ENCODE data around the gene OTC.

The OTC gene

GRCh38 chrX:38357747-38358673 is 5.6 kb downstream of the OTC start:
- DNase-seq (ENCODE audit: low read depth in 1 of 2, low spot score in 1 of 2): no peak

GRCh38 chrX:38363046-38363445 is 10.6 kb downstream of the OTC start:
- no peak for DNase-seq (ENCODE audit: low read depth in 1 of 2, low spot score in 1 of 2)

GRCh38 chrX:38365954-38366353 is 13.6 kb downstream of the OTC start:
- no peak for DNase-seq (ENCODE audit: low read depth in 1 of 2, low spot score in 1 of 2)

GRCh38 chrX:38368774-38369173 is 16.4 kb downstream of the OTC start:
- DNase-seq (ENCODE audit: low read depth in 1 of 2, low spot score in 1 of 2): no peak

DNA sequence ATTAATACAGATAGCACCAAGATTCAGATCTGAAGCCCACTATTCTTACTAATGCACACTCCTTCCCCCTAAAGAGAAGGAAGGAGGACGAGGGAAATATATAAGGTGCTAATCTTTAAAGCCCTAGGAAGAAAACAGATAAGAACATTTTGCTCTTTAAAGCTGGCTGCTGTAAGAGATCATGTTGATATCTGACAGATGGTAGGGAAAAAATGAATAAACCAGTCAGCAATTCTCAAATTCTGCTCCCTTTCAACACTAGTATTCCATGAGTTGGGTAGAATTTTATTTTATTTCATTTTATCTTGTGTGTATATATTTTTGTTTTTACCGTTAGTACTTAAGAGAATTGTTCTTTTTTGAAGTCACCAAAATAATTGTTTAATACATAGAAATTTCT is 19.2 kb downstream of the OTC start:
- no peak for DNase-seq (ENCODE audit: low read depth in 1 of 2, low spot score in 1 of 2)

GRCh38 chrX:38374431-38374830 is 22.0 kb downstream of the OTC start:
- DNase-seq (ENCODE audit: low read depth in 1 of 2, low spot score in 1 of 2): no peak

DNA sequence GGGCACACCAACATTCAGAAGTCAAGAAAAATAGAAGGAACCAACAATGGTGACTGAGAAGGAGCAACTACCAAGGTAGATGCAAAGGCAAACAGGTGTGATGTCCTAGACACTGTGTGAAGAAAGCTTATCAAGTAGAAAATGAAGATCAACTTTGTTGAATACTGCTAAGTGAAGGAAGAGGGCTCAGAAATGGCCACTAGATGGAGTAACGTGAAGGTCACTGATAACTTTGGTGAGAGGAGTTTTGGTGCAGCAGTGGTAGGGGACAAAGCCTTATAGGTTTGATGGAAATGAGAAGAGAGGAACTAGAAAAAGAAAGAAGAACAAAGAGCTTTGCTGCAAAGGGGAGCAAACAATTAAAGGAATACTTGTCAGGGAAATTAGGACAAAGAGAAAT is 23.5 kb downstream of the OTC start:
- no peak for DNase-seq (ENCODE audit: low read depth in 1 of 2, low spot score in 1 of 2)

DNA sequence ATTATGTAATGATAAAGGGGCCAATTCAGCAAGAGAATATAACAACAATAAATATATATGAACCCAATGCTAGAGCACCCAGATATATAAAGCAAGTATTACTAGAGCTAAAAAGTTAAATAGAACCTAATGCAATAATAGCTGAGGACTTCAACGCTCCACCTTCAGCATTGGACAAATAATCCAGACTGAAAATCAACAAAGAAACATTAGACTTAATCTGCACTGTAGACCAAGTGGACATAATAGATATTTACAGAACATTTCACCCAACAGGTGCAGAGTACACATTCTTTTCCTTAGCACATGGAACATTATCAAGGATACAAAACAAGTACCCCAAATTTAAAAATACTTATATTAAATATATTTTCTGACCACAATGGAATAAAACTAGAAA is 24.3 kb downstream of the OTC start:
- DNase-seq (ENCODE audit: low read depth in 1 of 2, low spot score in 1 of 2): no peak

DNA sequence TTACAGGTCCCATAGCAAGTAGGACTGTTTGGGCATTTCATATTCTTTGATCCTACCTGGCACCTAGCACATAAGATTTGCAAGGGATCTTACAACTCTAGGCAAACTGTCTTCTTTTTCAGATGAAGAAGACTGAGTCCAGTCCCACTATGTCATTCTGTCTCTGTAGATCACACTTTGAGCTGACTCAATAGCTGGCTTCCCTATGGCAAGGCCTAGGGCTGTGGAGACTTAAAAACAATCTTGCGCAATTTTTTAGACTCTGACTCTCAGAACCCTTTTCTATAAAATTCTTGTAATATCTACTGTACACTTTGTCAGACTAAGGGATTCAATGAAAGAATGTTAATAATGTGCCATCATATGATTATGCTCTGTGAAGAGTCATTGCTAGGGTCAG is 26.7 kb downstream of the OTC start:
- no peak for DNase-seq (ENCODE audit: low read depth in 1 of 2, low spot score in 1 of 2)

DNA sequence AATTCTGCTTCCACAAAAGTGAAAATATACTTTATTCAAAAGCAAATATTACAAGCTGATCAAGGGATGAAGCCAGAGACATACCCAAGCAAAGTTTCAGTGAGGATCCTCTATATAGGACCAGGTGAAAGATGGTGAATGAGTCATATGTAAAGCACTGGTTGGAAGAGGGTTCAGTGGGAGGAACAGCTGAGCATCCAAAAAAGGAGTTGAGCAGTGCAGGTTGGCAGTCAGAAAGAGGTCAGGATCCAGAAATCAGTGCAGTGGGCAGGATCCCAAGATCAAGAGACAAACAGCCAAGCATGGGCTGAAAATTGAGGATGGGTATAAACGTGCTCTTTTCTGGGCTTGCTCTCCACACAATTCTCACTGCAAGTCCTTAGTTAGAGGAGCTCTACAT is 30.3 kb downstream of the OTC start:
- DNase-seq (ENCODE audit: low read depth in 1 of 2, low spot score in 1 of 2): no peak

DNA sequence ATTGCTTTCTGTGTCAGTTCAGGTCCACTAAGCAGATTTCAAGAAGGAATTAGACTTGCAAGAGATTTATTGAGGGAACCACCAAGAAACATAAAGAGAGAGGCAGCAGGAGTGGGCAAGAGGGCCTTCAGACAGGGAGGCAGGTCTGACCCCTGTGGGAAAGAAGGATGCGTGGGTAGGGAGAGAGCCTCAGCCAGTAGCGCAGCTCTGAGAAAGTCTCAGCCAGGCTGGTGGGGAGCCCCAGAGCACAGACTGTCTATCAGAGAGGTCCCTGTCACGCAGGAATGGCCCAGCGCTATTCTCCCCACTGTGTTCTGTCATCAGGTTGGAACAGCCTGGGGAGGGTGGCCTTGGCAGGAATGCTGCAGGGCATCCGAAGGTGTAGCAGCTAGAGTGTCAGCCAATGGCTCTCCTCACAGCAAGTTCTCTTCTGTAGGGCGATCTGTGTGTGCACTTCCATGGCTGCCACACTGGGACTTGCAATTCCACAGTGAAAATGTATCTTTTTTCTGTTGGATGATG is 48.0 kb downstream of the OTC start:
- no peak for DNase-seq (ENCODE audit: low read depth in 1 of 2, low spot score in 1 of 2)

GRCh38 chrX:38402118-38402517 is 49.7 kb downstream of the OTC start:
- no peak for DNase-seq (ENCODE audit: low read depth in 1 of 2, low spot score in 1 of 2)

DNA sequence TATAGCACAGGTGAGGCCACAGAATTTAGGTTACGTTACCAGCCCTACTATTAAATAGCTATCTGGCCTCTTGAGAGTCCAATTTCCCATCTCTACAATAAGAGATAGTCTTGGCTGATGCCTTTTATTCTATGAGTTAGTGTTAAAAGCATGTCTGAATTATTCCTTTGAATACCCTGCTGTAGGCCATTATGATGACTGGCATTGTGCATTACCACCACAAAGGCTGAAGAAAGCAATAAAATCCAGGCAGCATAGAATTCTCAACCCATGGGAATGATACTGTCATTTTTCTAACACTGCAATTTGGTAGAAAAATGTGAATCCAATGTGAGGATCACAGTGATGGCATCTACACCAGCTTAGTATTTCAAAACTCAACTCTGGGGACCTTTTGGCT is 51.4 kb downstream of the OTC start:
- no peak for DNase-seq (ENCODE audit: low read depth in 1 of 2, low spot score in 1 of 2)

- DNase-seq (ENCODE audit: low read depth in 1 of 2, low spot score in 1 of 2): no peak
These were observed 54.7 kb downstream of the OTC start for GRCh38 chrX:38407126-38407525.

DNA sequence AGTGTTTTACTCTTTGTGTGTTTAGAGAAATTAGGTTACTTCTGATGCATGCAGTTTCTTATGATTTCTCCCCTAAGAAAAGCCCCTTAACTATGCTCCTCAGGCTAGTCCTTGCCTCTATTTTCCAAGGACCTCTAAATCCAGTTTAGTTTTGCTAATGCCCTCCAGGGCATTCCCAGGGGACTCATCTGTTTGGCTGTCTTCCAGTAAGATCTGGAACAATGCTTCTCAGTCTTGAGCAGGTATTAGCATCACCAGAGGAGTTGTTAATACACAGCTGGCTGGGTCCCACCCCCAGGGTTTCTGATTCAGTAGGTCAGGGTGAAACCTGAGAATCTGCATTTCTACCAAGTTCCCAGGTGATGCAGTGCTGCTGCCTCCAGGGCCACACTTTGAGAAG is 56.9 kb downstream of the OTC start:
- DNase-seq (ENCODE audit: low read depth in 1 of 2, low spot score in 1 of 2): no peak

GRCh38 chrX:38426785-38427184 is 74.4 kb downstream of the OTC start:
- no peak for DNase-seq (ENCODE audit: low read depth in 1 of 2, low spot score in 1 of 2)

GRCh38 chrX:38431525-38431924 is 79.1 kb downstream of the OTC start:
- DNase-seq (ENCODE audit: low read depth in 1 of 2, low spot score in 1 of 2): no peak

DNA sequence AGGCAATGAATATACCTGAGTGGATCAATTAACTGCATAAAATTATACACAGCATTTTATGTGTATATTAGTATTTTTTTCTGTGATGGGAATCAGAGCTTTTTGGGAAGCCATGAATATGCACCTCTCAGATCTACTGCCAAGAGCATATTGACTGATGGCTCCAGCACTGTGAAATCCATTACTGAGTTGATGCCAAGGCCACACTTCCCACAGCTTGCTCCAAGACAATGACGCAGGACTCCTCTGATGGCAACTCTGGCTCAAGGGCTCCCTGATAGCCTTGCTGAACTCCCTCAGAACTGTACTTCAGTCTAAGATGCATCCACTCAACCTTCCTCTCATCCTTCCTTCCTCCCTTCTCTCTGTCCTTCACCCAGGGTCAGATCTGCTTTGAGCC is 82.7 kb downstream of the OTC start:
- DNase-seq (ENCODE audit: low read depth in 1 of 2, low spot score in 1 of 2): no peak

DNA sequence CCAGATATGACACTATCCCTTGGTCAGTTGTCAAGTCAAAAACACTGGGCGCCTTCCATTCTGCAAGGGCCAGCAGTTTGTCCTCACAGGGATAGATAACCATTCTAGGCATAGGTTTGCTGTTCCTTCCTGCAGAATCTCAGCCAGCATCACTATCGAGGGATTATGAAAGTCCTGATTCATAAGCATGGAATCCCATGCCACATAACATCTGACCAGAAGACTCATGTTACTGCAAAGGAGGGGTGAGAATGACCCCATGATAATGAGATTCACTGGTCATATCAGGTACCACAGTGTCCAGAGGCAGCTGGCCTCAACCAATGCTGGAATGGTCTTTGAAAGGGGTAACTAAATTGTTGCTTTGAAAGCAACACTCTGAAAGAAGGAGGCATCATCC is 84.7 kb downstream of the OTC start:
- no peak for DNase-seq (ENCODE audit: low read depth in 1 of 2, low spot score in 1 of 2)

DNA sequence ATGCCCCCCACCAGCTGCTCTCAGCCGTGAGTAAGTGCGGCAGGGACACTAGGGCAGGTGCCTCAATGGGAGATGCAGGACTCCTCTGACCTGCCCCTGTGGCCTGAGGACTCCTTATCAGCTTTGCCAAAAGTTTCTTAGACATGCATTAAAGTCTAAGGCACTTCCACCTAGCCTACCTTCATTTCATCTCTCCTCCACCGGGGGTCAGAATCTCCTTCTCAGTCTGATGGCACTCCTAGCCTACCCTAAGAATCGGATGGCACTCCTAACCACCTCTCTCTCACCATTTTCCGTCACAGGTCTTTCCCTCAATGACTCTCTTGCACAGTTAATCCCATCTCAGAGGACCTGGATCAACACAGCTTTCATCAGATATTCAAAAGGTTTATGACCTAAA is 85.9 kb downstream of the OTC start:
- no peak for DNase-seq (ENCODE audit: low read depth in 1 of 2, low spot score in 1 of 2)

DNA sequence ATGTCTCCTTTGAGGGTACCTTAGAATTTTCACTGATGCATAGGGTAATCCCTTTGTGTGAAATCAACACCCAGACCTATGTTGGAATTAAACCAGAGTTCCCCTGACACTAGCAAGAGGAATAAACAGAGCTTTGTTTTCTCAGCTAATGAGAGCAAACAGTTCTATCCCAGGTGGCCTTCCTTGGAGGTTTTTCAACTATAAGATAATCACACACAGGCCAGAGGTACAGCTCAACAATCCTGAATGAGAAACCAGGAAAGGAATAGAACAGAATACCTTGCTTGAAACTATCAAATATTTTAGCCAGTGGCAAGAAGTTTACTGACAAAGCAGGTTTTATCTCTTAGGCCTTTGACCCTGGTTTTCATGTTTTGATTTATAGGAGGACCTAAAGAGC is 100.2 kb downstream of the OTC start:
- DNase-seq (ENCODE audit: low read depth in 1 of 2, low spot score in 1 of 2): no peak

- no peak for DNase-seq (ENCODE audit: low read depth in 1 of 2, low spot score in 1 of 2)
These were observed 105.7 kb downstream of the OTC start for GRCh38 chrX:38458071-38458470.

DNA sequence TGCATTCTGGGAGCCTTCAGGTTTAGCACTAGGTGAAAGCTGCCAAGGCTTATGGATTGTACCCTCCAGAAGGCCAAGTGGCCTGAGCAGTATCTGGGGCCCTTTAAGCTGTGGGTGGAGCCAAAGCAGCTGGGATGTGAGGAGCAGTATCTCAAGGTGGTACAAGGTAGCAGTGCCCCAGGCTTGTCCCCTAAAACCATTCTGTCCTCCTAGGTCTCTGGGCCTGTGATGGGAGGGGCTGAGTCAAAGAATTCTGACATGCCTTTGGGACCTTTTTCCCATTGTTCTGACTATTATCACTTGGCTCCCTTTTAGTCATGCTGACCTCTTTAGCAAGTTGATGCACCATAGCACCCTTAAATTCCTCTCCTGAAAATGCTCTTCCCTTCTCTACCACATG is 109.9 kb downstream of the OTC start:
- no peak for DNase-seq (ENCODE audit: low read depth in 1 of 2, low spot score in 1 of 2)
